GM19324 (cell line): ENCODE results near the gene TXNRD2.

Source experiments
- ATAC-seq: cut with Tn5 transposase; IDR thresholded peaks from one replicate; pipeline ENCODE4 v1.9.1; 2021; ENCODE audit warnings: mild to moderate bottlenecking, moderate library complexity; ENCODE audit not compliant: unreplicated experiment, low FRiP score

The TXNRD2 gene

DNA sequence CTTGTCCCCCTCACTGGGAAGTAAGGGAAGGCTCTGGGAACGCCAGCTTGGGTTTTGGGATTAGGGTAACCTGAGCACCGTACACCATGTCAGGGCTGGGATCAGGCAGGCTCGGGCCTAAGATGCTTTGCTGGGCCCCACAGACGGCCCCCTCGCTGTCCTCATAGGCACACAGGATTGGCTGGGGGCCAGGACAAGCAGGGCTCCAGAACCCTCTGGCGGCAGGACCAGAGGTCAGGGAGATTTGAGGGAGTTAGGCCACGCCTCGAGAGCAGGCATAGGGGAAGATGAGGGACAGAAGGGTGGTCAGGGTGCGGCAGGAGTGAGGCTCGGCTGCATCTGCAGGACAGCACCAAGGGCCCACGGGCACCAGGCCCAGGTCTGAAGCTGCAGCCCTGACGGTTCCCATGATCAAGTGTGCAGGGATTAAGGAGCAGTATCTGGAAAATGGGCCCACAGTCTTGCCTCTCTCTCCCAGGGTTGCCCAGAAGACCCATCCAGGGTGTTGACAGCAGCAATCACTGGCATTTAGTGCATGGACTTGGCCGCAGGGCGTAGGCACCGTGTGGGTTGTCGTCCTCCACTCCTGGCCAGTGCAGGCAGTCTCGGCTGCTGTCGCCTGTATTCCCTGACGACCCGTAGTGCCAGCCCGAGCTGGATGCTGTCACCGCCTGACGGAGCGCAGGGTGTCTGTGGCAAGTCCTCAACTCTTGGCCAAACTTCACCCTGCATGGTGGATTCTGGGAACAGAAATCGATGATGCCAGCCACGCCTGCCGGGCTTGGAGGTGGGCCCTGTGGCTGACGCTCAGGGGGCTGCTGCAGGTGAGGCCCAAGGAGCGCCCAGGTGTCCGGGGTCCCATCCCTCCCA, 71.2 kb downstream of the TXNRD2 start:
- no peak for ATAC-seq

DNA sequence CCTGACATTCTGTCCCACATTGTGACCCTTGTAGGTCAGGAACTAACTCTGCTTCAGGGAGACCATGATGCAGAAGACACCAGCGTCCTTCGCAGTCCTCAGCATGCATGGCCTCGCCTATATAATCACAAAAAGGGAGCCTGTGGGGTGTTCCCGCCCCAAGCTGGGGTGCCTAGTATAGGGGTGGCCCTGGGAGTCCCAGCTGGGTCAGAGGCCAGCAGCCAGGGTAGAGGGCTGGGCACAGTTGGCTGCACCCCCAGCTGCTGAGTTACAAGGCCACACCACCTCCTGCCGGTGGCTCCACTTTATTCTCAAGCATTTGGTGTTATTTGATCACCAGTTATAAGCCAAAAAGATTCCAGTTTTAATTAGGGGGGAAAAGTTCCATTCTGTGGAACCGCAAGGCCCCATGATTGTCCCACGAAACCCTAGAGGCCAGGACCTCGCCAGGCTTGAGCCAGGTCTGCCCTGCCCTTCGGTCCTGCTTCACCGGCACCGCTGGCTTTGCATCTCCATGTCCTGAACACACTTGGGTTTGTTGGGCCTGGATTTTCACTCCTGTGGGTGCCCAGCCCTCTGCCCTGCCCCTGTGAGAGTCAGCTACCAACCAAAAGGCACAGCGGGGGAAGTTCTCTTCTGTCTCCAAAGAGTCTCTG, 72.0 kb downstream of the TXNRD2 start:
- no peak for ATAC-seq

DNA sequence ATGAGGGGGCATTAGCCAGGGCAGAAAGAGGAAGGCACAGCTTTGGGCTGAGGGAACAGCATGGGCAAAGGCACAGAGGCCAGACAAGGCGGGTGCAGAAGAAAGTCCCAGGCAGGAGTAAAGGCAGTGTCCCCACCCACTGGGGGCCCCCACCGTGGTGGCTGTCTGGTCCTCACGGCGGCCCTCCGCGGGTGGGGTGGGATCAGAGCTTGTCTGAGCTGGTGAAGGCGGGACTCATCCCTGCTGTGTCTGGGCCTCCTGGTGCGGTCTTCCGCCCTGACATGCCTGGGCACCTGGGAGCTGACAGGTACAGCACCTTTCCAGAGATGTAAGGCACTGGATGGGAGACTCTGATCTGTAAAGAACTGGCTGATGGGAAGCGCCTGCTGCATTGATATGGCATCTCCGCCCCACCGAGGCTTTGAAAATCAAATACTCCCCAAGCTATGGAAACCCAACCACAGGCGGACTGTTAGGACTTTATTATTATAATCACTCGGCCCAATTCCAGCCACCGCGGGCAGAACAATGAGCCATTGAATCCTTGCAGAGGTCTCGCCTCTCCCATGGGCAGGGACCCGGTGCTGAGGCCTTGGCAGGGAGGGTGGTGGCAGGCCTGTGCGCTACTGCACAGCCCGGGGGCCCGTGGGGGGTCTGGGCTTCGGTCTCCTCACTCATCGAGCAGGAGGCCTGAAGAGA, 72.7 kb downstream of the TXNRD2 start:
- ATAC-seq = no peak

DNA sequence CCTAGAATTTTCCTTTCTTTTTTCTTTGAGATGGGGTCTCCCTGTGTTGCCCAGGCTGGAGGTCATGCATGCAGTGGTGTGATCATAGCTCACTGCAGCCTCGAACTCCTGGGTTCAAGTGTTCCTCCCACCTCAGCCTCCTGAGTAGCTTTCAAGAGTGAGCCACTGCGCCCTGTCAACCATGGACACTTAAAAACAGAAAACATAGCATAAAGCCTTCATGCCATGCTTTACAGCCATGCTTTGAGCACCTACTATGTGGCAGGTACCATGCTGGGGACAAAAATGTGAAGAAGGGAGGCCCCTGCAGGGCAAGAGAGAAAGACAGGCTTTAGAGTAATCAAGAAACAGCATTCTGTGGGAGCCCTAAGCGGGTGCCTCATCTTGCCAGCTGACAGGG, 73.3 kb downstream of the TXNRD2 start:
- no peak for ATAC-seq

DNA sequence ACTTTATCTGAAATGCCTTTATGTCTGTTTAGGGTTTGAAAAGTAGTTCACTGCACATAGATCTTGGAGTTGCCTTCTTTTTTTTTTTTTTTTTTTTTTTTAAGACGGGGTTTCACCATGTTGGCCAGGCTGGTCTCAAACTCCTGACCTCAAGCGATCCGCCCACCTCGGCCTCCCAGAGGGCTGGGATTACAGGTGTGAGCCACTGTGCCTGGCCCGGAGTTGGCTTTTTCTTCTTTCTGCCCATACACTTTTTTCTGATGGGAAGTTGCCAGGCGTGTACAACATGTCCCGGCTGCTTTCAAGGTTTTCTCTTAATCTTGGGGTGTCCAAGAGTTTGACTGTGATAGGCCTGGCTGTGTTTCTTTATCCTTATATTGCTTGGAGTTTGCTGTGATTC, 74.0 kb downstream of the TXNRD2 start:
- ATAC-seq = no peak

DNA sequence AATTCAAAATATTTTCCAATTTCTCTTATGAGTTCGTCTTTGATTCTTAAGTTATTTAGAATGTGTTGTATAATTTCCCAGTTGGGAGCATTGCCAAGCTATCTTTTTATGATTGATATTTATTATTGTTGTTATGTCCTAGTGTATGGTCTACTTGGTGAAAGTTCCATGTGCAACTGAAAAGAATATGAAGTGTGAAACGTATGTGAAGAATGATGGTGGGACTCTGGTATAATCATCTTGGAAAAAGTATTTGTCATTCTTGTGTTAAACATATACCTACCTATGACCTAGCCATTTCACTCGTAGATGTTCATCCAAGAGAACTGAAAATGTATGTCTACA, 75.0 kb downstream of the TXNRD2 start:
- ATAC-seq = no peak

DNA sequence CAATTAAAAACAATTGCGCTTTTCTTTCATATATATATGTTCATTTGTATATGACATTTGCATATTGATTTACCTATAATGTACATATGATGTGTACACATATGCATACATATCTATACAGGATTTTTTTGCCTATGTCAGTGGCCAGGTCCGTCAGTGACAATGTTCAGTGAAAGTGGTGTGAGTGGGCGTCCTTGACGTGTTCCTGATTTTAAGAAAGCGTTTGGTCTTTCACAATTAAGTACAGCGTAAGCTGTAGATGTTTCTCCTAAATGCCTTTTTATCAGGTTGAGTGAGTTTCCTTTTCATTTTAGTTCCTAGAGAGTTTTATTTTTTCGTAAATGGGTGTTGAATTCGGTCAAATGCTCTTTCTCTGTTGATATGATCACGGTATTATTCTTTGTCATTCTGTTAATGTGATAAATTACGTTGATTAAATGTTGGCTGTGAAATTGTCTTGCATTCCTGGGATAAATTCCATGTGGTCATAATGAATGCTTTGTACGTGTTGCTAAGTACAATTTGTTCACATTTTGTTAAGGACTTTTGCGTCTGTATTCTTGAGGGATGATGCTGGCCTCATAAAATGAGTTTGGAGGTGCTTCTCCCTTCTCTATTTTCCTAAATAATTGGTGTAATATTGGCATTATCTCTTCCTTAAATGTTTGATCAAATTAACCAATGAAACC, 76.3 kb downstream of the TXNRD2 start:
- no peak for ATAC-seq

DNA sequence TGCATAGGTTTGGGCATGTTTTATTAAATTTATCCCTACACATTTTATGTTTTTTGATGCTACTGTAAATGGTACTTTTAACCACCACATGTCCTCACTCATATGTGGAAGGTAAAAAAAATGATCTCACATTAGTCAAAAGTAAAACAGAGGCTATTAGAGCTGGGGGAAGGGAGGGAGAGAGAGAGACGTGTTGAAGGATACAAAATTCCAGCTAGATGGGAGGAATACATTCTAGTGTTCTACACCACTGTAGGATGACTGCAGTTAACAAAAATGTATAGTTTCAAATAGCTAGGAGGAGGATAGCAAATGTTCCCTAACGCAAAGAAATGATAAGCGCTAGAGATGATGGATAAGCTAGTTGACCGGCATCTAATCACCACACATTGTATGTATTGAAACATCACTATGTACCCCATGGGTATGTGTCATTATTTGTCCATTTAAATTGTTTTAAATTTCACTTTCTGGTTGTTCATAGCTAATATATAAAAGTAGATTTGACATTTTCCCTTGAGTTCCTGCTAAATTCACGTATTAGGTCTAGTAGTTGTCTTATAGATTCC, 77.0 kb downstream of the TXNRD2 start:
- ATAC-seq = no peak

DNA sequence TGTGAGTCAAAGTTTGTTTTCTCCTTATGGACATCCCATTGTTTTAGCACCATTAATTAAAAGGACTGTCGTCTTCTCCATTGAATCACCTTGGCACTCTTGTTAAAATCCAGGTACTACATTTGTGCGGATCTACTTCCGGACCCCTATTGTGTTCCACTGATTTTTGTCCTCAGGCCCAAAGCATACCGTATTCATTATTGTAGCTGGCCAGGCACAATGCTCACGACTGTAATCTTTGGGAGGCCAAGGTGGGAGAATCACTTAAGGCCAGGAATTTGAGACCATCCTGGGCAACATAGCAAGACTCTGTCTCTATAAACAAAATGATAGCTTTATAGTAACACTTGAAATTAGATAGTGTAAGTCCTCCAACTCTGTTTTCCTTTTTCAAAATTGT, 78.0 kb downstream of the TXNRD2 start:
- no peak for ATAC-seq

DNA sequence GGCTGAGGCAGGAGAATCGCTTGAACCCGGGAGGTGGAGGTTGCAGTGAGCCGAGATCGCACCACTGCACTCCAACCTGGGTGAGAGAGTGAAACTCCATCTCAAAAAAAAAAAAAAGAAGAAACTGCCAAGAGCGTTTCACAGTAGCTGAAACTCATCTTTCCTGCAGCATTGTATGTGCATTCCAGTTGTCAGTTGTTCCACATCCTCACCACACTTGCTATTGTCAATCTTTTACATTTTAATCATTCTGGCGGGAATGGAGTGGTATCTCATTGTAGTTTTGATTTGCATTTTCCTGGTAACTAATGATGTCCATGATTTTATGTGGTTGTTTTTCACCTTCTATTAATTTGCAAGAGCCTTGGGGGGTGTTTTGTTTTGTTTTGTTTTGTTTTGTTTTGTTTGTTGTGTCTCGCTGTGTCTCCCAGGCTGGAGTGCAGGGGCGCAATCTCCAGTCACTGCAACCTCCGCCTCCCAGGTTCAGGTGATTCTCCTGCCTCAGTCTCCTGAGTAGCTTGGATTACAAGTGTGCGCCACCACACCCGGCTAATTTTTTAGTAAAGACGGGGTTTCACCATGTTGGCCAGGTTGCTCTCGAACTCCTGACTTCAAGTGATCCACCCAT, 78.9 kb downstream of the TXNRD2 start:
- ATAC-seq = no peak

DNA sequence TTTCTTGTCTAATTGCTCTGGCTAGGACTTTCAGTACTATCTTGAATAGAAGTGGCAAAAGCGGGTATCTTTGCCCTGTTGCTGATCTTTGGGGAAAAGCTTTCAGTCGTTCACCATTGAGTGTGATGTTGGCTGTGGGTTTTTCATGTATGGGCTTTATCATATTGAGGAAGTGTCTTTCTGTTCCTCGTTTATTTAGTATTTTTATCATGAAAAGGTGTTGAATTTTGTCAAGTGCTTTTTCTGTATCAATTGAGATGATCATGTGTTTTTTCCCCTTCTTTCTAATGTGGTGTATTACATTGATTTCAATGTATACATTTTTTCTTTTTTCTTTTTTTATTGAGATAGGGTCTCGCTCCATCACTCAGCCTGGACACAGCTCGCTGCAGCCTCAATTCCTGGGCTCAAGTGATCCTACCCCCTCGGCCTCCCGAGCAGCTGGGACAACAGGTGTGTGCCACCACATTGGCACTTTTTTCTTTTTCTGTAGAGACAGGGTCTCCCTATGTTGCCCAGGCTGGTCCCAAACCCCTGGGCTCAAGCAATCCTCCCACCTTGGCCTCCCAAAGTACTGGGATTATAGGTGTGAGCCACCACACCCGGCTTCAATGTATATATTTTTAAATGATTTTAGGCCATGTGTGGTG, 81.6 kb downstream of the TXNRD2 start:
- no peak for ATAC-seq

DNA sequence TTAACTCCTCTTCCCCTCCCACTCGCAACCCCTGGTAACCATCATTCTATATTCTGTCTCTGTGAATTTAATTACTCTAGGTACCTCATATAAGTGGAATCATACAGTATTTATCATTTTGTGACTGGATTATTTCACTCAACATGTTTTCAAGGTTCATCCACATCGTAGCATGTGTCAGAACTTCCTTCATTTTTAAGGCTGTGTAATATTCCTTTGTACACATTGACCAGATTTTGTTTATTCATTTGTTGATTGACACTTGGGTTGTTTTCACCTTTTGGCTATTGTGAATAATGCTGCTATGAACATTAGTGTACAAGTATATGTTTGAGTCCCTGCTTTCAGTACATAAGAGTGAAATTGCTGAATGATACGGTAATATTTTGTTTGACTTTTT, 84.2 kb downstream of the TXNRD2 start:
- ATAC-seq = no peak

DNA sequence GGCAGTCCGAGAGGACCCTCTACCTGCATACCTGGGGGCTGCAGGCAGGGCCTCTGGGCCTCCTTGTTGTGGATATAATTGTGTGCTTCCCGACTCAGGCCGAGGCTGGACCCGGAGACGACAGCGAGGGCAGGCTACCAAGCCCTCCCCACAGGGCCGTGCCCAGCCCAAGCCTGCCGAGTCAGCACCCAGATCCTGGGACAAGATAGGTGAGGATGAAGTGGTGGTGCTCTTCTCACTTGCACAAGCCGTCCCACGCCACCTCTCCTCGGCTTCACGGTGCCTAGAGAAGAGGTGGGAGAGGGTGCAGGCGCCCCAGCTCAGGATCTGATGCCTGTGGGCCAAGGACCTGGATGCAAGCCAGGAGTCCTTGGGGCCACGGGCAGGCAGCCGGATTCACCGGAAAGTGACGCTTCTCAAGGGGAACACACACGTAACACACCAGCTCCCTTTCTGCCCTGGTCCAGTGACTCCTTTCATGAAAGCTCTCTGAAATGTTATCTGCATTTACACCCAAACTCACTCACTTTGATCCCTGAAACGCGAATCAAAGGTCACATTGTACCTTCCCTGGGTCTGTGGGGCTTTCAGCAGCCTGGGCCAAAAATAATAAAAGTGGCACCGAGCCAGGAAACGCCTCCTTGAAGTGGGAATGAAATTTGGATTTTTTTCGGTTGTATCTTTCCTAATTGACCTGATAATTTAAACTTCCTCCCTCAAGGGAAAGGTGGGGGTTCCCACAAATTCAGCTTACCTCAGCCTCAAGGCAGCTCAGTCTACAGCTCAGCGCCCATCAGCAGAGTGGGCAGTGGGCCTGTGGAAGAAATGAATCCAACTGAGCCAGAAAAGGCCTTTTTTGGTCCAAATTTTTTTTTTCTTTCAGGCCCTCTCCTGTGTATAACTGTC, 85.9 kb downstream of the TXNRD2 start:
- peak; percentile 6 for ATAC-seq

DNA sequence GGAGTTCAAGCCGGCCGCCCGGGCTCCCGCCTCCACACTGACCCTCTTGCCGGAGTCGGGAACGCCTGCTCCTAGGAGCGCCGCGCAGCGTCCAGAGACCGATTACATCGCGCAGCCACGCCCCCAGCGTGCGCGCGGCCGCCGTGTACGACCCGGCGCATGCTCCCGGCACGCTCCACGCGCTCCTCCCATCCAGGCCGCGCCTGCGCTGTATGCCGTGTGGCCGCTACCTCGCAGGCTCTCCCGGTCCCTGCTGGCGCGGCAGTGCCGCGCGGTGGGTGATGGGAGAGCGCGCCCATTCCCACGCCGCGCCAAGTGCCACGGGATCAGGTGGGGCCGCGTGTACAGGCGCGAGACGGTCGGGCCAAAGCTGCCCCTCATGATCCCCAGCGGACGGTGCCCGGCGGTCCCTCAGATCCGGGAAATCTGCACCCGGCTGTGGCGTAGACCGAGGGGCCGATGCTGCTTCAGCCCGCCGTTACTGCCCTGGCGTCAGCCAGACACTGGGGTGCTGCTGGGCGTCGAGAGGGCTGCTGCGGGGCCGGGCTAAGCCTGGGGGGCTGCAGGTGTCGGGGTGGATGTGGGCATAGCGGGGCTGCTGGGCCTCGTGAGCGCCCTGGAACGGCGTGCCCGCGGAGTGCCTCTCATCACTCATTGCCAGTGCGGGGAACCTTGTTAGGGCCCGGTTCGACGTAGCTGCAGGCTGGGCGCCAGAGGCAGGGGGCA, 86.7 kb downstream of the TXNRD2 start, which contains the start of the genes GNB1L and RTL10:
Gene GNB1L (minus strand): TSS at position 97 of the 726 bp plus-strand sequence. CDS start 33,519 bp downstream, outside the sequence.
Gene RTL10 (minus strand): TSS at position 97 of the 726 bp plus-strand sequence. CDS start 2,613 bp downstream, outside the sequence.
- ATAC-seq = peak; percentile 96

DNA sequence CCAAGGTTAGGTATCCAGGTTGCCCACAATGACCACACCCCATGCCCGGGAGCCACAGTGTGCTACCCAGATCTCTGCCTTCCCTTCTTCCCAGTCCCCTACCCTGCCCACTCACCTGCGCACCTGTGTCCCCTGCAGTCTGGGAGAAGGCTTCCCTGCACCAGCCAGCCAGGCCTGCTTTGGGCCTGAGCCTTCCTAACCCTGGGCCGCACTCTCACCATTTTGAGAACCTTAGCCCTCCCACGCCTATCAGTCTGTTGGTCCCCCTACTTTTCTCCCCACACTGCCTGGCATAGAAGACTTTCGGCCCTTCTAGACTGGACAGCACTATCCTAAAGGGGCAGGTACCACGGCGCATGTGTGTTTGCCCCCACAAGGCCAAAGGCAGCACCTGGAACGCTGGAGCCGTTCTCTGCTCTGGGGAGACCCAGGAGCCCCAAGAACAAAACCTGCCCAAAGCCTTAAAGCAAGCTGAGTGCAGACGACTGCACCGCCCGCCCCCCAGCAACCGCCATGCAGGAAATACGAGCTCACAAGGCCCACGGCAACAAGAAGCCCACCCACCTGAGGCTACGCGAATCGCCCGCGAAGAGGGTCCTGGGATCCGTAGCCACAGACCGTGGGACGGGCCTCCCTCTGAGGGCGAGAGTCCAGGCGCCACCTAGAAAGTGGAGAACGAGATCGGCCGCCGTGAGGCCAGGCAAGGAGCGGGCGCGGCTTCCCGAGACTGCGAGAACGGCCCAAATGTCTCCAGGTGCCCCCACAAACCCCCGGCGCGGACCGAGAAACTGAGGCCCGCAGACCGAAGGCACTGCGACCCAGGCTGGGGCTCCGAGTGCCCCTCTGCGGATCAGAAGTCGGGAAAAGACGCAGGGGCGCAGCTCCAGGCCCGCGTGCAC, 87.5 kb downstream of the TXNRD2 start:
- ATAC-seq = no peak

DNA sequence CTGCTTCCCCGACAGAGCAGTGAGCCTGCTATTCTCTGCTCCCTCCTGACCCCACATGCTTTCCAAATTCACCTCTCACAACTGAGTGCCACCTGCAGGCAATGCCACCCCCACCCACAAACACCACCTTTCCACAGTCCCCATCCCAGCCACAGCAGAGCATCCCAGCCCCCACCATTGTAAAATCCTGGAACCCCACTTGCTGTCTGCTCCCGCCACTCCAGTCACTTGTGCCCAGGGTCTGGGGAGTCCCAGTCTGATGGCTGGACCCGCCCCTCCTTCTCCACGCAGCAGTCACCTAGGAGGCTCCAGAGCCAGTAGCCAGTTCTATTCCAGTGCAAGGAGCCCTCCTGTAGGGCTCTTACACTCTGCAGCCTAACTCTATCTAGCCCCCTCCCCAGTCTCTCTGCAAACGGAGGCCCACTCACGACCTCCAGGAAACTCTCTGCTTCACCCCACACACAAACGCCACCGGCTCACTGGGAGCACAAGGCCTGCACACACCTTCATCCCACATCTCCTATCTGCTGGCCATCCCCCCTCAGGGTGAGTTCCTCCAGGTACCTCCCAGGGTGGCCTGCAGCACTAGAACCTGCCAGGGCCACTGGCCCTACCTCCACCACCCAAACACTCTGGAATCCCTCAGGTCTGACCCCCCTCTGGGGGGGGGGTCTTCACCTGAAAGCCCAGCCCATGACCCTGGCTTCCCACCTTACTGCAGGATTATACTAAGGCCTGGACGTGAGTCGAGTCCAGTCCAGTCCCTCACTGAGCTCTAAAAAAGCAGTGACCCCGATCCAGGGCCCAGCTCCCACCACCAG, 88.3 kb downstream of the TXNRD2 start:
- no peak for ATAC-seq
